Tibial nerve (tissue), 4 donors: ENCODE results near the gene NRL.

Source experiments
- CTCF ChIP-seq, 5 experiments: fragments of 200-600 bp in 3 of 5; fragments of 450-650 bp in 2 of 5; sonication (generic) in 3 of 5; IDR thresholded peaks; one replicate each; pipeline ENCODE4 v1.5.1; 2016 to 2019; ENCODE audit warnings: antibody characterized with exemption in 5 of 5, mild to moderate bottlenecking in 3 of 5, moderate library complexity in 2 of 5
- EP300 ChIP-seq, 2 donors: sonication (generic); formaldehyde crosslinking; IDR thresholded peaks; one replicate each; pipeline ENCODE4 v1.6.1; 2017; ENCODE audit warnings: antibody characterized with exemption in 2 of 2, mild to moderate bottlenecking in 1 of 2

DNA sequence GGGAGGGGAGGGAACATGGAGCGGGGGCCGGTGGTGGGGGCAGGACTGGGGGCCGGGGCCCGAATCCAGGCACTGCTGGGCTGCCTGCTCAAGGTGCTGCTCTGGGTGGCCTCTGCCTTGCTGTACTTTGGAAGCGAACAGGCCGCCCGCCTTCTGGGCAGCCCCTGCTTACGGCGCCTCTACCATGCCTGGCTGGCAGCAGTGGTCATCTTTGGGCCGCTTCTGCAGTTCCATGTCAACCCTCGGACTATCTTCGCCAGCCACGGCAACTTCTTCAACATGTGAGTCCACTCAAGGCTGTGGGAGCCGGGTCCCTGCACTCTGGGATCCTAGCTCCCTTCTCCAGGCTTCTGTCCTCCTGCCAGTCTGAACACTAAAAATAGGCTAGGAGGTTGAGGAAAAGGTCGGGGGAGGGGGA lies 16.8 kb upstream of the NRL start:
- TF ChIP-seq CTCF (IDR thresholded peaks at IDR 0.05) = no peak
- no peak for TF ChIP-seq EP300 (IDR thresholded peaks at IDR 0.05)
